HEK293T (cell line): ENCODE data around the gene STX1A.

Source experiments
- ARNT ChIP-seq: fragments of 450-650 bp; IDR thresholded peaks from 2 replicates; pipeline ENCODE4 v1.6.1; 2017; ENCODE audit warnings: mild to moderate bottlenecking
- BHLHE40 ChIP-seq: fragments of 450-650 bp; IDR thresholded peaks from 2 replicates; pipeline ENCODE4 v1.6.1; 2016; ENCODE audit warnings: mild to moderate bottlenecking, moderate library complexity, borderline replicate concordance
- ELF4 ChIP-seq: fragments of 450-650 bp; IDR thresholded peaks from 2 replicates; pipeline ENCODE4 v1.6.1; 2017; ENCODE audit warnings: antibody characterized with exemption
- FOXA1 ChIP-seq: fragments of 450-650 bp; IDR thresholded peaks from 2 replicates; pipeline ENCODE4 v1.6.1; 2016; ENCODE audit warnings: mild to moderate bottlenecking
- FOXK2 ChIP-seq: fragments of 450-650 bp; IDR thresholded peaks from 2 replicates; pipeline ENCODE4 v1.6.1; 2016; ENCODE audit warnings: mild to moderate bottlenecking
- HDGF ChIP-seq: fragments of 450-650 bp; IDR thresholded peaks from 2 replicates; pipeline ENCODE4 v1.6.1; 2017; ENCODE audit warnings: antibody characterized with exemption, borderline replicate concordance
- LEF1 ChIP-seq: fragments of 450-650 bp; IDR thresholded peaks from 2 replicates; pipeline ENCODE4 v1.6.1; 2017; ENCODE audit warnings: mild to moderate bottlenecking, borderline replicate concordance
- NFRKB ChIP-seq: fragments of 450-650 bp; IDR thresholded peaks from 2 replicates; pipeline ENCODE4 v1.6.1; 2016; ENCODE audit warnings: mild to moderate bottlenecking, moderate library complexity
- SP1 ChIP-seq: fragments of 450-650 bp; IDR thresholded peaks from 2 replicates; pipeline ENCODE4 v1.6.1; 2017
- SUZ12 ChIP-seq: fragments of 450-650 bp; IDR thresholded peaks from 2 replicates; pipeline ENCODE4 v1.6.1; 2016; ENCODE audit warnings: mild to moderate bottlenecking
- TARDBP ChIP-seq: fragments of 450-650 bp; IDR thresholded peaks from 2 replicates; pipeline ENCODE4 v1.6.1; 2016

GRCh38 chr7:73706126-73707044 is 13.1 kb downstream of the STX1A start:
- no peak for TF ChIP-seq FOXK2
- TF ChIP-seq ARNT: no peak
- TF ChIP-seq BHLHE40: no peak
- no peak for TF ChIP-seq SUZ12
- no peak for TF ChIP-seq HDGF
- TF ChIP-seq LEF1: no peak
- no peak for TF ChIP-seq TARDBP
- no peak for TF ChIP-seq ELF4
- no peak for TF ChIP-seq FOXA1
- TF ChIP-seq NFRKB: no peak
- TF ChIP-seq SP1: no peak
